ENCODE data around the gene TRMT5. TPM values are rescaled to one million over a fixed set of nuclear protein-coding genes. Genes with fewer than 3 reads are reported as not detected.

The TRMT5 gene
- total and polyA plus RNA-seq, 7 donors, result 5.7 to 26.0 (median 11.2) TPM

GRCh38 chr14:61019537-61019936 is 38.7 kb upstream of the TRMT5 start:
- DNase-seq, result no peak
- peaks cover 19% of the 10 kb centered on the region for H3K4me1 ChIP-seq
- no peaks in the 10 kb centered on the region for H3K27me3 ChIP-seq (ENCODE audit: insufficient read depth in 3 of 3, low read length in 2 of 3)
- 21 to 28% (median 27%) methylated on average over 1 of the region's 1 CpG for WGBS, 3 donors
- H3K4me3 ChIP-seq, result peak overlapping the region; percentile 22
- intact Hi-C loops (cut with DNase I), result no loop called here
- H3K9me3 ChIP-seq, result no peaks in the 10 kb centered on the region
- peak overlapping the region; percentile 54 for H3K27ac ChIP-seq
- no peak for TF ChIP-seq CTCF (IDR thresholded peaks at IDR 0.05)
- ATAC-seq, result peak in 2 of 4 donors; percentile 31 to 72
- no peaks in the 10 kb centered on the region for H3K36me3 ChIP-seq (ENCODE audit: insufficient read depth in 1 of 2, low read depth in 1 of 2)

GRCh38 chr14:61003571-61003970 is 22.7 kb upstream of the TRMT5 start:
- no peaks in the 10 kb centered on the region for H3K4me1 ChIP-seq
- no peak overlapping the region for H3K27ac ChIP-seq
- no peak overlapping the region for H3K4me3 ChIP-seq
- no peaks in the 10 kb centered on the region for H3K36me3 ChIP-seq (ENCODE audit: insufficient read depth in 1 of 2, low read depth in 1 of 2)
- intact Hi-C loops (cut with DNase I), result no loop called here
- DNase-seq, result no peak
- no peaks in the 10 kb centered on the region for H3K9me3 ChIP-seq
- TF ChIP-seq CTCF (IDR thresholded peaks at IDR 0.05), result no peak
- no peak for ATAC-seq
- H3K27me3 ChIP-seq (ENCODE audit: insufficient read depth in 3 of 3, low read length in 2 of 3), result no peaks in the 10 kb centered on the region
- WGBS, 3 donors, result 92 to 94% (median 93%) methylated on average over 1 of the region's 1 CpG

- intact Hi-C loops (cut with DNase I), result no loop called here
- no peak for DNase-seq
- H3K4me1 ChIP-seq, result no peaks in the 10 kb centered on the region
- no peak overlapping the region for H3K4me3 ChIP-seq
- peaks cover 0 to 2% of the 10 kb centered on the region in 2 donors for H3K36me3 ChIP-seq (ENCODE audit: insufficient read depth in 1 of 2, low read depth in 1 of 2)
- H3K9me3 ChIP-seq, result no peaks in the 10 kb centered on the region
- WGBS, 3 donors, result 95 to 96% (median 95%) methylated on average over 2 of the region's 2 CpGs
- no peaks in the 10 kb centered on the region for H3K27me3 ChIP-seq (ENCODE audit: insufficient read depth in 3 of 3, low read length in 2 of 3)
- ATAC-seq, result no peak
- no peak for TF ChIP-seq CTCF (IDR thresholded peaks at IDR 0.05)
- H3K27ac ChIP-seq, result no peak overlapping the region
These were observed 18.7 kb upstream of the TRMT5 start for GRCh38 chr14:60999536-60999935.

- ATAC-seq, result no peak
- intact Hi-C loops (cut with DNase I), result no loop called here
- H3K27me3 ChIP-seq (ENCODE audit: insufficient read depth in 3 of 3, low read length in 2 of 3), result no peaks in the 10 kb centered on the region
- no peaks in the 10 kb centered on the region for H3K4me1 ChIP-seq
- TF ChIP-seq CTCF (IDR thresholded peaks at IDR 0.05), result no peak
- DNase-seq, result no peak
- WGBS, 3 donors, result 93 to 97% (median 96%) methylated on average over 9 of the region's 9 CpGs
- no peak overlapping the region for H3K4me3 ChIP-seq
- no peaks in the 10 kb centered on the region for H3K9me3 ChIP-seq
- H3K36me3 ChIP-seq (ENCODE audit: insufficient read depth in 1 of 2, low read depth in 1 of 2), result peaks cover 0 to 11% of the 10 kb centered on the region in 2 donors
- no peak overlapping the region for H3K27ac ChIP-seq
These were observed 17.7 kb upstream of the TRMT5 start for GRCh38 chr14:60998617-60999016.

- H3K27me3 ChIP-seq (ENCODE audit: insufficient read depth in 3 of 3, low read length in 2 of 3), result no peaks in the 10 kb centered on the region
- DNase-seq, result no peak
- H3K9me3 ChIP-seq, result no peaks in the 10 kb centered on the region
- intact Hi-C loops (cut with DNase I), result no loop called here
- no peak overlapping the region for H3K4me3 ChIP-seq
- no peak for TF ChIP-seq CTCF (IDR thresholded peaks at IDR 0.05)
- no peaks in the 10 kb centered on the region for H3K4me1 ChIP-seq
- H3K36me3 ChIP-seq (ENCODE audit: insufficient read depth in 1 of 2, low read depth in 1 of 2), result peaks cover 3 to 94% of the 10 kb centered on the region in 2 donors
- 81 to 97% (median 85%) methylated on average over 2 of the region's 2 CpGs for WGBS, 3 donors
- ATAC-seq, result no peak
- H3K27ac ChIP-seq, result no peak overlapping the region
These were observed 8.7 kb upstream of the TRMT5 start for GRCh38 chr14:60989599-60989998.
